ENCODE results near the gene DDA1.
"Not testable (repeated sequence)": the region's sequence is repeated elsewhere in the genome, so short reads cannot be mapped to it uniquely, and the experiment has no call there.

DDA1 gene

DNA sequence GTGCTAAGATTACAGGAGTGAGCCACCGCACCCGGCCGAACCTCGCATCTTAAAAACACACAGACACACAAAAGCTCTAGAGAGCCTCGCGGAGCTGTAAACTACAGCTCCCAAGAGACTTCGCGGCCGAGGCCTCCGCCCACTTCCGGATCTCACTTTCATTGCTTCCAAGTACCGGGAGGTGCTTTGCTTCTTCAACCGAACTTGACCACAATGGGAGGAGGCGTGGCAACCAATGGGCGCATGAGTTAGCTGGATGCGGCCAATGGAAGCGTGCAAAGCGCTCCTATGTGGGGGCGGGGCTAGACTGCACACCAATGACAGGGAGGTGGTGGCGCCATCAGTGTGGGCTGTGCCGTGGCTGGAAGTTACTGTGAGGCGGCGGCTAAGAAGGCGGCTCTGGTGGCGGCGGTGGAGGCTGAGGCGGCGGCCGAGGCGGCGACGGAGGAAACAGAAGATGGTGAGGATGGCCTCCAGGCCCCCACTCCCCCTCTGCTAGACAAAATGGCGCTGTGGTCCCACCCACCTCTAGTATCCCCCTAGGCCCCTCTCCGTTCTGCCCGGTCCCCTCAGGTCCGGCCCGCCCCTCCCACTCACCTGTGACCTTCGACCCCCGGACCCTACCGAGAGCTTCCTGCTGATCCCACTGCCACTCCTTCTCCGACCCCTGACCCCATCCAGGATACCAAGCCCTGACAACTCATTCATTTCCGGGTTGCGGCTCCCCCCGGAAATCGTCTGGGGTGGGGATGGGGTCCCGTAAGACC lies at the start of gene DDA1:
DDA1 (plus strand) TSS at position 366 of the 767 bp plus-strand sequence; CDS start at position 458, 92 bp downstream.
- H3K4me3 ChIP-seq (ENCODE audit: low read length): peak within 1 kb of the TSS; percentile 73
- no peak for TF ChIP-seq ZNF274 (IDR thresholded peaks at IDR 0.05; ENCODE audit: low read depth, low read length)

DNA sequence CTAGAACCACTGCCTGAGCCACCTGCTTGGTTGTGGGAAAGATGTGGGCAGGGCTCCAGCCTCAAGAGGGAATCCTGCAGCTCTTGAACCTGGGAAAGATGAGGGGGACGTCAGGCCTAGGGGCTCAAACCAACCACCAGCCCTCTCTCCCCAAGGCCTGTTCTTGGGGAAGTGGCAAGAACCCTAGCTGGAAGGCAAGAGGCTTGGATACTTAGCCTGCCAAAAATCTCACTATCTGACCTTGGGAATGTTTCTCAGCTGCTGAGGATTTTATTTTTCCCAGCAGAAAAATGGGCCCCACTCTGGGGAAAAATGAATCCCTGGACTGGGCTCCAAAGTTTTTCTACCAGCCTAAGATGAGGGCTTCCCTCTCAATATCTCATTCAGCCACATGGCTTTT lies 49.4 kb upstream of the DDA1 start:
- H3K4me3 ChIP-seq (ENCODE audit: low read length): no peak overlapping the region
- no peak for TF ChIP-seq ZNF274 (IDR thresholded peaks at IDR 0.05; ENCODE audit: low read depth, low read length)

DNA sequence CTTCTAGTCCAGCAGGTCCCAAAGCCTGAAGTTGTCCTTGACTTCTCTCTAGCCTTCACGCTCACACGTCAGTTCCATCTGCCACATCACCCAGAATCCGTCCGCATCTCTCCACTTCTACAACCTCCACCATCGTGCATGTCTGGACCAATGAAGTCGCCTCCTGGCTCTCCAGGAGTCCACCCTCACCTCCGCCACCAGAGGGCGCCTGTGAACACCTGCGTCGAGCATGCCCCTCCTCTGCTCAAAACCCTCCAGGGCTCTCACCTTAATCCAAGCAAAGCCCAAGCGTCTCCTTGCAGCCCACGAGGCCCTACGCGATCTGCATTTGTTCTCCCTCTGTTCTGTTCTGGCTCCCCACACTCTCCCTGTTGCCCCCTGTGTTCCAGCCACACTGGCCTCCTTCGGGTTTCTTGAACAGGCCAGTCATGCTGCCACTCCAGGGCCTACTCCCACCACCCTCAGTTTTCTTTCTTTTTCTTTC lies 48.5 kb upstream of the DDA1 start:
- H3K4me3 ChIP-seq (ENCODE audit: low read length): no peak overlapping the region
- TF ChIP-seq ZNF274 (IDR thresholded peaks at IDR 0.05; ENCODE audit: low read depth, low read length): no peak

DNA sequence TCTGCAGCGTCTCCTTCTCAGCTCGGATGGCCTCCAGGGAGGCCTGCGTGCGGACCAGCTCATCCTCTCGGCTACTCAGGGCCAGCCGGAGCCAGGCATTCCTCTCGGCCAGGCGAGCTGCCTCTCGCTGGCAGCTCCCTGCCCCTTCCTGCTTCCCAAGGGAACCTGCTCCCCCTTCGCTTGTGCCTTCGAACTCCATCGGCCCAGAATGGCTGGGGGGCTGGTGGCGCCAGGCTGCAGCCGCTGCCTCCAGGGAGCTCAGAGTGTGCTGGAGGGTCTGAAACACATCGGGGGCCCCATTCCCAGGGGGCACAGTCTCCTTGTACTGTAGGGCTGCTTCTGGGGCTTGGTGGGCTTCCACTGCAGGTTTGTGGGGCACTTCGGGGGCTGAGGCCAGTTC lies 46.8 kb upstream of the DDA1 start:
- no peak overlapping the region for H3K4me3 ChIP-seq (ENCODE audit: low read length)
- TF ChIP-seq ZNF274 (IDR thresholded peaks at IDR 0.05; ENCODE audit: low read depth, low read length): no peak

DNA sequence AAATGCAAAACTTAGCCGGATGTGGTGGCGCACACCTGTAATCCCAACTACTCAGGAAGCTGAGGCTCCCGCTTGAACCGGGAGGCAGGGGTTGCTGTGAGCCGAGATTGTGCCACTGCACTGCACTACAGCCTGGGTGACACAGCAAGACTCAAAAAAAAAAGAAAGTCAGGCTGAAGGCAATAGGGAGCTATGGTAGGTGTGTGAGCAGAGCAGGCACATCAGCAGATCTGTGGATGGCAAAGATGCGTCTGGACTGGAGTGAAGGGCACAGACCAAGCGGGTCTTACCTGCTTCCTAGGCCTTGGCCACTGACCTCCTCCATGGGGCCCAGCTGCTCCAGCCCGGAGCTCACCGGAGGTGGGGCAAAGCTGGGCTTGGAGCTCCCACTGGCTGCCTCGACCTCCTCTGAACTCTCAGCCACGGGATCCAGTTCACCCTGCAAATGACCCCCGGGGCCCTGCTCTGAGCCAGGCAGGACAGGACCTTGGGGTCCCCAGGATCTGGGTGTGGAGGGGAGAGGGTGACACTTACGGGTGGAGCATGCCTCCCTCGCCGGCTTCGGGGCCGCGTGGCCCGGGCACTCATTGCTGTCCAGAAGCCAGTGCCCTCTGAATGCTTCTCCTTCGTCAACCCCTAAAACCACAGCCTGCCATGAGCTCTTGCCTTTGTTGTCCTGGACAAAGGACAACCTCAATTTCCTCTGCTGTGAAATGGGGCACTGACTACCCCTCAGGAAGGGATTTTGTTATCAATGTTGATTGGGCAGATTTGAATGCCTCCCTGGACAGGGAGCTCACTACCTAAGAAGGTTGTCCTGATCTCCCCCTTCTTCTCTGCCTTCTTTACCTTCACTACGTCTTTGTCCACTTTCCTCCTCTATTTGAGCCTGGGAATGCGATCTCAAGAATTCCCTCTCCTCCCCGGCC lies 45.4 kb upstream of the DDA1 start:
- H3K4me3 ChIP-seq (ENCODE audit: low read length): no peak overlapping the region
- TF ChIP-seq ZNF274 (IDR thresholded peaks at IDR 0.05; ENCODE audit: low read depth, low read length): no peak

DNA sequence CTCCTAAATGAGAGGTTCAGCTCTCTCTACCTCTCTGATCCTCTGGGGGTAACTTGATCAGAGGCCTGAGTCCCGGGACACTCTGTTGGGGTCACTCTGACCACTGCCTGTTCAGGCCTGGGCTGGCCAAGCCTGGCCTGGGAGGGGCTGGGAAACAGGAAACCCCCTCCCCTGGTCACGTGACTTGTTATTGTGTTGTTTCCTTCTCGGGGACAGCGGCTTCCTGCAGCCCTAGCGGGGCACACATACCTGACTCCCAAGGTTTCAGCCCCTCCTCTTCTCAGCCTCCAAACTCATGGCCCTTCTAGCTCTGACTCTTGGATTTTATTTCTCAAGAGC lies 44.8 kb upstream of the DDA1 start, which contains the start of gene USHBP1:
USHBP1 (minus strand) TSS at position 105 of the 339 bp plus-strand sequence. CDS start 446 bp downstream, outside the sequence.
- no peak within 1 kb of the TSS for H3K4me3 ChIP-seq (ENCODE audit: low read length)

DNA sequence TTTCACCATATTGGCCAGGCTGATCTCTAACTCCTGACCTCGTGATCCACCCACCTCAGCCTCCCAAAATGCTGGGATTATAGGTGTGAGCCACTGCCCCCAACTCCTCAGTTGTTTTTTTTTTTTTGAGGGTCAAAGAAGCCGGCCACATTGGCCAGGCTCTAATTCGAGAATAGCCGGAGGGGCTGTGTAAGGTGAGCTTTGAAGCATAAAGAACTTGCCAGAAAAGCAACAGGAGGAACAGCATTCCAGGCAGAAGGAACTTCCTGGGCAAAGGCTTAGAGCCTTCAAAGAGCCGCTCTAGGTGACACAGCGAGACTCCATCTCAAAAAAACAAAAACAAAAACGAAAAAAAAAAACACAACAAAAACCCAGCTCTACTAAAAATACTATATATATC lies 43.3 kb upstream of the DDA1 start:
- TF ChIP-seq ZNF274 (IDR thresholded peaks at IDR 0.05; ENCODE audit: low read depth, low read length): no peak
- H3K4me3 ChIP-seq (ENCODE audit: low read length): peak overlapping the region; percentile 36; the same call in 1 of the 2 replicates

More for the DNA sequence above, 44.8 kb upstream of the DDA1 start, which contains the start of gene USHBP1:
- TF ChIP-seq ZNF274 (IDR thresholded peaks at IDR 0.05; ENCODE audit: low read depth, low read length): no peak

DNA sequence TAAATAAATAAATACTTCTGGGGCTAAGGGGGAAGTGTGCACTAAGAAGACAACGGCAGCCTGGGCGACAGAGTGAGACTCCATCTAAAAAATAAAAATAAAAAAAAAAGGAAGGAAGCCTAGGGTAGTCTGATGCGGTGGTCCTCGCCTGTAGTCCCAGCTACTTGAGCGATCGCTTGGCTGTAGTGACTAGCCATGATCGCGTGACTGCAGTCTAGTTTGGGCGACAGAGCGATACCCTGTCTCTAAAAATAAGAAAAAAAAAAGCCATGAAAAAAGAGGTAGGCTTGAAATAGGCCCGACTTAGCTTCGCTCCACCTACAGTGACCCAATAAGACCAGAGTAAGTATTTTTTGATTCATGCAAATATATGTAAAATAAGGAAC lies 42.8 kb upstream of the DDA1 start:
- no peak for TF ChIP-seq ZNF274 (IDR thresholded peaks at IDR 0.05; ENCODE audit: low read depth, low read length)
- H3K4me3 ChIP-seq (ENCODE audit: low read length): peak overlapping the region; percentile 36; the same call in 1 of the 2 replicates

DNA sequence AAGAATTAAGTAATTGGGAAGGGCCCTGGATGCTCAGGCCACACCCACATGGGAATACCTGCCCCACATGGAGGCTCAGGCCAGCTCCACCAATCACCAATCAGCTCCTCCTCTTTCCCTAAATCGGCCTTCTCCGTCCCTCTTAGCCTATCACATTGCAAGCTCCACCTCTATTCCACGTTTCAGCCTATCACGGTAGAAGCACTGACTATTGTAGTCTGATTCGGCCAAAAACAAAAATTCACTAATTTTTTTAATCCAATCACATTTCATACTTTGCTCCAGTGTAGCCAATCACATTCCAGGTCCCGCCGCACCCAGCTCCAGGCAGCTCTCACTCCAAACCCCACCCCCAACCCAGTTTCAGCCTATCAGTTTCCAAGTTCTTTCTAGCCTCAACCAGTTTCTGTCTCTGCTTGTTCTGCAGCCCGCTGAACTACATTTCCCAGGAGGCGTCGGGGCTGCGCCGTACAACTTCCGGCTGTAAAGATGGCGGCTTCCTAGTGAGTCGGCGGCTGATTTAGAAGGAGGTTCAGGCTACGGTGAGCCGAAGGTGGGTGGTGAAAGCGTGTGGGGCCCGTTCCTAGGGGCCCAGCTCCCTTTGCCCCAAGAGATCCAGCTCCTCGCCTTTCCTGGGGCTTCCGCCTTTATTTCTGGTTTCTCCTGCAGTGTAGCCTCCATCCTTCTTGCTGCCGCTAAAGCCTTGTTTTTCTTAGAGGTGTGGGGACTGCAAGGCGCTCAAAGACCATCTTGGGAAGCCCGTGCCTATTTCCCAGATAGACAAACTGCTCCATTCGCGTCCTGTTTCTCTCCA lies 42.2 kb upstream of the DDA1 start, which contains the start of gene BABAM1:
BABAM1 (plus strand) TSS at position 469 of the 814 bp plus-strand sequence. CDS start 1,364 bp downstream, outside the sequence.
- no peak for TF ChIP-seq ZNF274 (IDR thresholded peaks at IDR 0.05; ENCODE audit: low read depth, low read length)

DNA sequence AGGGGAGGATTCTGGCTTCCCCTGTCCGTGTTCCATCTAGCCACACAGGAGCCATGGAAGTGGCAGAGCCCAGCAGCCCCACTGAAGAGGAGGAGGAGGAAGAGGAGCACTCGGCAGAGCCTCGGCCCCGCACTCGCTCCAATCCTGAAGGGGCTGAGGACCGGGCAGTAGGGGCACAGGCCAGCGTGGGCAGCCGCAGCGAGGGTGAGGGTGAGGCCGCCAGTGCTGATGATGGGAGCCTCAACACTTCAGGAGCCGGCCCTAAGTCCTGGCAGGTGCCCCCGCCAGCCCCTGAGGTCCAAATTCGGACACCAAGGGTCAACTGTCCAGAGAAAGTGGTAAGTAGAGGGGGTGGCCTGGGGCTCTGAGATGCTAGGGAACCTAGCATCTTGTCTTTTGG lies 40.6 kb upstream of the DDA1 start:
- TF ChIP-seq ZNF274 (IDR thresholded peaks at IDR 0.05; ENCODE audit: low read depth, low read length): no peak
- no peak overlapping the region; the same call in 1 of the 2 replicates for H3K4me3 ChIP-seq (ENCODE audit: low read length)

More for the DNA sequence above, 42.2 kb upstream of the DDA1 start, which contains the start of gene BABAM1:
- H3K4me3 ChIP-seq (ENCODE audit: low read length): peak within 1 kb of the TSS; percentile 95

DNA sequence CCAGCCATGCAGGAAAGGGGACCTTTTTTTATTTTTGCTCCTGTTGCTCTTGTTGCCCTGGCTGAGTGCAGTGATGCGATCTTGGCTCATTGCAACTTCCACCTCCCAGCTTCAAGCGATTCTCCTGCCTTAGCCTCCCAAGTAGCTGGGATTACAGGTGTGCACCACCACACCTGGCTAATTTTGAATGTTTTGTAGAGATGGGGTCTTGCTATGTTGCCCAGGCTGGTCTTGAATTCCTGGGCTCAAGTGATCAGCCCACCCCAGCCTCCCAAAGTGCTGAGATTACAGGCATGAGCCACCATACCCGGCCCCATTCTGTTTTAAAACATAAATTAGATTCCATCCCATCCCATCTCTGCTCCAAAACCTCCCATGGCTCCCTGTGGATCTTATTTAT lies 34.5 kb upstream of the DDA1 start:
- not testable (repeated sequence) for H3K4me3 ChIP-seq (ENCODE audit: low read length)

DNA sequence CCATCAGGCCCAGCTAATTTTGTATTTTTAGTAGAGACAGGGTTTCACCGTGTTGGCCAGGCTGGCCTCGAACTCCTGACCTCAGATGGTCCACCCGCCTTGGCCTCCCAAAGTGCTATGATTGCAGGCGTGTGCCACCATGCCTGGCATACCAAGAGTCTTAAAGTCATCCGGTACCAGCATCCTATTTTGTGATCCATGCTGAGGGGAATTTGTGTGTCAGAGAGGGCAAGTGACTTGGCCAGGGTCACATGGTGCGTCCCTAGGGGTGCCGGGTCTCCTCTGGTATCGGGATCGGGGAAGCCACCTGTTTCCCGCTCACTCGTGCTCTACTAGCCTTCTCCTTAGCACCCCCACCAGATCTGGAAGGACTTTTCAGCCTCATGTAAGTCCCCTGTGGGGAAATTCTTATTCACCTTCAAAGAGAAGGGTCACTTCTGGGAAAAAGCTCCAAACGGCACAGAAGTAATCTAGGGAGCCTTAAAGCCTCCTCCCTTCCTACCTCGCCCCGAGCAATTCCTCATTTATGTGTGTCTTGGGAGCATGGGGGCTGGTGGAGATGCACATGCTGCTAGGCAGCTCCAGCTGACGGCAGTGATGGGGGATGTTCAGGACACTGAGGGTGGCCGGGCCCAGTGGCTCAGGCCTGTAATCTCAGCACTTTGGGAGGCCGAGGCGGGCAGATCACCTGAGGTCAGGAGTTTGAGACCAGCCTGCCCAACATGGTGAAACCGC lies 33.8 kb upstream of the DDA1 start:
- no peak overlapping the region for H3K4me3 ChIP-seq (ENCODE audit: low read length)
- no peak for TF ChIP-seq ZNF274 (IDR thresholded peaks at IDR 0.05; ENCODE audit: low read depth, low read length)

DNA sequence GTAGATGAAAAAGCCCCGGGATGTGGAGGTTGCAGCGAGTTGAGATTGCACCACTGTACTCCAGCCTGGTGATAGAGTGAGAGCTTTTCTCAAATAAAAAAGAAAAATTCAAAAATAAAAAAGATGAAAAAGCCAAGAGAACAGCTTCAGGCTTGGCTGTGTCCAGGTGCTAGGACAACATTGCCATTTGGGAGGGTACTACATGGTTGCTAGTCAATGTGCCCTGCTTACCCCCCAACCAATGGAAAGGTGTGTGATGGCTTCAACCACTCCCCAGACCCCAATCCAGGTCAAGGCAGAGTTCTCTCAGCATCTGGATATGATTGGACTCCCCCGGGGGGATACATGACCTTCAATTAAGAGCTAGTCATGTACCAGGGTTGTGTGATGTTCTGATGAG lies 29.9 kb upstream of the DDA1 start:
- no peak for TF ChIP-seq ZNF274 (IDR thresholded peaks at IDR 0.05; ENCODE audit: low read depth, low read length)
- H3K4me3 ChIP-seq (ENCODE audit: low read length): no peak overlapping the region

All from GM08714 (cell line).